IPS-18a (cell line): ENCODE measurements around the gene IL4R.

Experiments
- H3K27ac ChIP-seq: one replicate; pipeline ENCODE4 v1.5.1; 2013; ENCODE audit warnings: low read length
- H3K27me3 ChIP-seq: one replicate; pipeline ENCODE4 v1.6.1; 2013; ENCODE audit warnings: mild to moderate bottlenecking, low read length; ENCODE audit not compliant: control insufficient read depth, insufficient read depth
- H3K36me3 ChIP-seq: one replicate; pipeline ENCODE4 v1.6.1; 2013; ENCODE audit warnings: low read depth, low read length; ENCODE audit not compliant: control insufficient read depth
- H3K4me1 ChIP-seq: one replicate; pipeline ENCODE4 v1.6.1; 2013; ENCODE audit warnings: low read depth, low read length; ENCODE audit not compliant: control insufficient read depth
- H3K4me3 ChIP-seq: one replicate; pipeline ENCODE4 v1.5.1; 2013; ENCODE audit warnings: low read length
- H3K9ac ChIP-seq: one replicate; pipeline ENCODE4 v1.6.1; 2013; ENCODE audit warnings: mild to moderate bottlenecking, low read length, moderate library complexity
- H3K9me3 ChIP-seq: one replicate; pipeline ENCODE4 v1.6.1; 2013; ENCODE audit warnings: low read depth, low read length; ENCODE audit not compliant: control insufficient read depth

IL4R gene

DNA sequence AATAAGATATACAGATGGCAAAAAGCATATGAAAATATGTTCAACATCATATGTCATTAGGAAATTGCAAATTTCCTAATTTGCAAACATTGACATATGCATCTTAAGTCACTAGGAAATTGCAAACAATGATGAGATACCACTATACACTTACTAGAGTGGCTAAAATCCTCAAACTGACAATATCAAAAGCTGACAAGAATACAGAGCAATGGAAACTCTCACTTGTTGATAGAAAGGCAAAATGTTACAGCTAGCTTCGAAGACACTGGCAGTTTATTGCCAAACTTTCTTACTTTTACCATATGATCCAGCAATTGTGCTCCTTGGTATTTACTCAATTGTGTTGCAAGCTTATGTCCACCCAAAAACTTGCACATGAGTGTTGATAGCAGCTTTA lies 5.0 kb upstream of the IL4R start:
- Histone ChIP-seq H3K27me3 (peaks cover 6% of the 10 kb centered on the region), H3K36me3 (no peaks in the 10 kb centered on the region), H3K27ac (no peak overlapping the region), H3K9me3 (no peaks in the 10 kb centered on the region), H3K4me1 (peaks cover 2% of the 10 kb centered on the region), H3K4me3 (no peak overlapping the region), H3K9ac (no peak overlapping the region)

GRCh38 chr16:27310576-27311447 lies 3.0 kb upstream of the IL4R start:
- Histone ChIP-seq H3K9ac (no peak overlapping the region), H3K36me3 (no peaks in the 10 kb centered on the region), H3K4me1 (peaks cover 2% of the 10 kb centered on the region), H3K27ac (no peak overlapping the region), H3K4me3 (no peak overlapping the region), H3K27me3 (peaks cover 6% of the 10 kb centered on the region), H3K9me3 (no peaks in the 10 kb centered on the region)

DNA sequence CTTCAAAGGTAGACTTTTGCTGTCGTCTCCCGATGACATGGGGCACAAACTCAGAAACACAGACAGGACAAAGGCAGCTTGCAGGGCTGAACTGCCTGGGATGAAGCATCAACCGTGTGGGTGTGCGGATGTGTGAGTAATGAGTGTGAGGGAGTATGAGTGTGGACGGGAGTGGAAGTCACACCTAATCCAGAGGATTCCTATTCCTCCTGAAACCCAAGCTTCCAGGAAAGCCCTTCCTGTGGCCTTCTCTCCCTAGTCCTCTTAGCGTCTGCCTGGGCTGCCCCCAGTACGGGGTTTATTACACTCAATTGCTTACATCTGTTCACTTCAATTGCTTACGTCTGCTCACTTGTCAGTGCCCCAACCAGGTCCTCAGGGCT lies 2.3 kb upstream of the IL4R start:
- H3K27ac ChIP-seq, result no peak overlapping the region
- no peak overlapping the region for H3K4me3 ChIP-seq
- peaks cover 6% of the 10 kb centered on the region for H3K27me3 ChIP-seq
- H3K4me1 ChIP-seq, result peaks cover 2% of the 10 kb centered on the region
- H3K9ac ChIP-seq, result no peak overlapping the region
- H3K9me3 ChIP-seq, result no peaks in the 10 kb centered on the region
- no peaks in the 10 kb centered on the region for H3K36me3 ChIP-seq

- no peak overlapping the region for H3K4me3 ChIP-seq
- peaks cover 2% of the 10 kb centered on the region for H3K4me1 ChIP-seq
Observed at GRCh38 chr16:27311897-27312303, 1.9 kb upstream of the IL4R start.

DNA sequence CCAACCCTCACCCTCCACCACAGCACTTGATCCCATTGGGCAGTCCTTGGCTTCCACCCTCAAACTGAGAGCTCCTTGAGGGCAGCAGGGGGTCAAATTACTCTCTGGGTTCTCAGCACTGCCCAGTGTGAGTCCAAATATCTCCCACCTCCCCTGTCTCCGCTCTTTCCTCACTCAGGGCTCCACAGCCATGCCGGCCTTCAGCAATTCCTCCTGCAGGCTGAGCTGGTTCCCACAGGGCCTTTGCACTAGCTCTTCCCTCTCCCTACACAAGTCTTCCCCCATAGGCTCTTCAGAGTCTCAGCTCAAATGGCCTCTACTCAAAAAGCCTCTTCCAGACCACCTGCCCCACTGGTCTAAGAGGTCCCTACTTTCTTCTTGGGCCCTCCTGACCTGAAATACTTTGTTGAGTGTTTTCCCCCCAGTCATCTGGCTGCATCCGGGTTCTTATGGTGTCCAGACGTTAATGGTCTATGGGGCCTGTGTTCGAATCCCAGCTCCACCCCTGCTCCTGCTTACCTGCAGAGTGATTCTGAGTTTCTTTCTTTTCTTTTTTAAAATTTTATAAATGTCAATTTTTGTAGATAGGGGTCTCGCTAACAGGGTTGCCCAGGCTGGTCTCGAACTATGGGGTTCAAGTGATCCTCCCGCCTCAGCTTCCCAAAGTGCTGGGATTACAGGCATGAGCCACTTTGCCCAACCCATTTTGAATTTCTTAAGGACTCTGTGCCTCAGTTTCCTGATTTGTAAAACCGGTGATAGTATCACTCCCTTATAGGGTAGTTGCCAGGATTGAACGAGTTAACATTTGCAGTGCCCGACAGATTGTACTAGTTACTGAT lies 973 bp upstream of the IL4R start:
- Histone ChIP-seq H3K9me3 (no peaks in the 10 kb centered on the region), H3K4me1 (peaks cover 2% of the 10 kb centered on the region), H3K27ac (no peak overlapping the region), H3K36me3 (no peaks in the 10 kb centered on the region), H3K9ac (no peak overlapping the region), H3K4me3 (peak overlapping the region; percentile 82), H3K27me3 (peaks cover 6% of the 10 kb centered on the region)

More at GRCh38 chr16:27311897-27312303, 1.9 kb upstream of the IL4R start:
- Histone ChIP-seq H3K27ac (no peak overlapping the region), H3K9me3 (no peaks in the 10 kb centered on the region), H3K9ac (no peak overlapping the region), H3K27me3 (peaks cover 6% of the 10 kb centered on the region), H3K36me3 (no peaks in the 10 kb centered on the region)

- H3K4me1 ChIP-seq, result peaks cover 13% of the 10 kb centered on the region
- H3K27me3 ChIP-seq, result peaks cover 6% of the 10 kb centered on the region
- H3K9ac ChIP-seq, result peak overlapping the region; percentile 56
- no peaks in the 10 kb centered on the region for H3K36me3 ChIP-seq
- no peaks in the 10 kb centered on the region for H3K9me3 ChIP-seq
- peak overlapping the region; percentile 82 for H3K4me3 ChIP-seq
- no peak overlapping the region for H3K27ac ChIP-seq
Observed at GRCh38 chr16:27314161-27314723, 468 bp downstream of the IL4R start.

DNA sequence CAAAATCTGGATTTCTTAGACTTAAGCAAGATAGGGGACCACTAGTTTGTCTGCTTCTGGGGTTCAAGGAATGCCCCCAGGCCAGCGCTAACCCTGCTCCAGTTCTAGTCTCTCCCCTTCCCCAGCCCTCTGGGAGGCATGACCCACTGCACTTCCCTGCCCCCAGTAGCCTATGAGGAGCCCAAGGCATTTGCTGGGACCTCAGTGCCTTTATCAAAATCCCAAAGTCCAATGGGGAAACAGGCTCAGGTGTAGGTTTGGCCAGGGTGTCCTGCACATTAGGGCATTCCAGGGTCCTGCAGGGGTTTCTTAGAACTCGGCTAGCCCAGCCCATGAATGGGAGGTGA lies 1.2 kb downstream of the IL4R start:
- H3K27ac ChIP-seq, result no peak overlapping the region
- peaks cover 13% of the 10 kb centered on the region for H3K4me1 ChIP-seq
- H3K36me3 ChIP-seq, result no peaks in the 10 kb centered on the region
- no peak overlapping the region for H3K9ac ChIP-seq
- no peak overlapping the region for H3K4me3 ChIP-seq
- peaks cover 6% of the 10 kb centered on the region for H3K27me3 ChIP-seq
- no peaks in the 10 kb centered on the region for H3K9me3 ChIP-seq

DNA sequence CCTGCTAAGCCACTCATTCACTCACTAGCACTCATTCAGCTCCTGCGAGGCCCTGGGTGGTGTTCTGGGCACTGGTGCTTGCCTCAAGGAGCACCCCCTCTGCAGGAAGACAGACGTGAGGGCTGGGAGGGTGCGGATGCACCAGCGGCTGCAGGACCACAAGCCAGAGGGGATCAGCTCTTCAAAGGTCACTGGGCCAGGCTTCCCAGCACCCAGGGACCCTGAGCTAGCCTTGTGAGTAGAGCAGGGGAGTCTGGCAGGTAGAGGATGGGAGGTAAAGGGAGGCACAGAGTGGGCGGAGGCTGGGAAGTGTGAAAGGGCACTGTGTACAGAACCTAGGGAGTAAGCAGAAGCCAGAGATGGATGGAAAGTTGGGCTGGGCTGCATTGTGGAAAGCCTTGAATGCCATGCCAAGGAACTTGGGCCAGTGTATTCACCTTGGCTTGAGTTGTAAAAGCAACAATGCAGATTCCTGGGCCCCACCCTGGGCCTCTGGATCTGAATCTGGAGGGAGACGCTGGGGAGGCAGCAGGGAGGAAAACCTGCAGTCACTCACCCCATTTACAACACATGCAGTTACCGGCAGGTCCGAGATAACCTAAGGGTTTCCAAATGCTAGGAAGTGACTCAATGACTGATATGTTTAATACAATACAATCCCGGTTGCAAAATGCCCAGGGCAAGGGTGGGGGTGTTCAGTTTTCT lies 1.7 kb downstream of the IL4R start:
- Histone ChIP-seq H3K36me3 (no peaks in the 10 kb centered on the region), H3K27me3 (peaks cover 6% of the 10 kb centered on the region), H3K4me3 (no peak overlapping the region), H3K27ac (no peak overlapping the region), H3K4me1 (peaks cover 13% of the 10 kb centered on the region), H3K9ac (no peak overlapping the region), H3K9me3 (no peaks in the 10 kb centered on the region)

DNA sequence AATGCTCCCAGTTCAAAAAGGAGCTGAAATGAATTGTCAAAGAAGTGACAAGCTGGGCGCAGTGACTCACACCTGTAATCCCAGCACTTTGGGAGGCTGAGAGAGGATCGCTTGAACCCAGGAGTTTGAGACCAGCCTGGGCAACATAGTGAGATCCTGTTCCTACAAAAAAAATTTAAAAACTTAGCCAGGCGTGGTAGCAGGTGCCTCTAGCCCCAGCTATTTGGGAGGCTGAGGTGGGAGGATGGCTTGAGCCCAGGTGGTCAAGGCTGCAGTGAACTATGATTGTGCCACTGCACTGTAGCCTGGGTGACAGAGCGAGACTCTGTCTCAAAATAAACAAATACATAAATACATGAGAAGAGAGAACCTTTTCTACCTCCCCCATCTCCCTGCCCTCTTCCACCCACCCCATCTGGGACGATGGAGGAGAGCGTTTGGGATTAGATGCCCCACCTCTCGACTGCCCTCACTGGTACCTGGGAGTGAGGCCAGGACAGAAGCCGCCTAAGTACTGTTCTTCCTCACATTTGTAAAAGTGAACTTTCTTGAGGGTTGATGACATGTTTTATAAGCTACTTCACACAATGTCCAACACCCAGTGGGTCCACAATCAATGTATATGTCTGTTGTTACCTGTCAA lies 2.4 kb downstream of the IL4R start:
- Histone ChIP-seq H3K4me3 (no peak overlapping the region), H3K9ac (no peak overlapping the region)

DNA sequence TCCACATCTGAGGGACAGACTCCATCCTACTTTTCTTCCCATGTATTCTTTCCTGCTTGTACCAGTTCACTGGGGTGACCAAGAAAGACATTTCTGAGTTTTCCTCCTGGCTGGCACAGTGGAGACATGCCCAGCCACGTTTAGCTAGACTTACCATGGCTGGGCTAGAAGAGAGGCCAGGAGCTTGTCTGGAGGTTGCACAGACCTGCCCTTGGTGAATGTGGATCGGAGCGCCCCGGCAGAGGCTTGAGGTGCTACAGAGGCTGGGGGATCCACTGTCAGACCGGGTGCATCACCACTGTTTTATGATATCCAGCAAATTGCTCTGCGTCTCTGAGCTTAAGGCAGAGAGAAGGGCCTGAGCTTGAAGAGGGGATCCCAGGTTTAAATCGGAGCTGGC lies 3.5 kb downstream of the IL4R start:
- H3K27ac ChIP-seq, result no peak overlapping the region

More for the DNA sequence above, 2.4 kb downstream of the IL4R start:
- Histone ChIP-seq H3K27ac (no peak overlapping the region), H3K27me3 (peaks cover 6% of the 10 kb centered on the region), H3K36me3 (no peaks in the 10 kb centered on the region), H3K9me3 (no peaks in the 10 kb centered on the region), H3K4me1 (peaks cover 13% of the 10 kb centered on the region)

More for the DNA sequence above, 3.5 kb downstream of the IL4R start:
- H3K36me3 ChIP-seq, result no peaks in the 10 kb centered on the region
- peaks cover 6% of the 10 kb centered on the region for H3K27me3 ChIP-seq
- H3K9me3 ChIP-seq, result no peaks in the 10 kb centered on the region
- H3K9ac ChIP-seq, result no peak overlapping the region
- H3K4me3 ChIP-seq, result no peak overlapping the region
- peaks cover 13% of the 10 kb centered on the region for H3K4me1 ChIP-seq
